Medulla oblongata (tissue), 1 donor: ENCODE measurements around the gene COL8A2.

Experiments
- DNase-seq: peaks from one replicate; pipeline ENCODE4 v3.0.0-alpha.2; 2015; ENCODE audit errors: extremely low spot score

Gene COL8A2

GRCh38 chr1:36157973-36158826 is 33.2 kb upstream of the COL8A2 start:
- DNase-seq = peak; percentile 79

- peak; percentile 58 for DNase-seq
These were observed 32.3 kb upstream of the COL8A2 start for GRCh38 chr1:36157115-36157903.

GRCh38 chr1:36156329-36157114 is 31.5 kb upstream of the COL8A2 start:
- DNase-seq = peak; percentile 88

- DNase-seq = peak; percentile 92
These were observed 30.6 kb upstream of the COL8A2 start, which contains the start of gene MAP7D1 for GRCh38 chr1:36155408-36156328. Gene MAP7D1 (plus strand): TSS chr1:36156160. CDS start chr1:36156418, 258 bp downstream.

- DNase-seq = no peak
These were observed 29.9 kb upstream of the COL8A2 start for GRCh38 chr1:36154765-36155407.

GRCh38 chr1:36154335-36154734 is 29.3 kb upstream of the COL8A2 start:
- no peak for DNase-seq

- DNase-seq = no peak
These were observed 28.5 kb upstream of the COL8A2 start for GRCh38 chr1:36153476-36153875.

GRCh38 chr1:36151845-36152203 is 26.8 kb upstream of the COL8A2 start:
- no peak for DNase-seq

- no peak for DNase-seq
These were observed 26.3 kb upstream of the COL8A2 start for GRCh38 chr1:36151134-36151844.

GRCh38 chr1:36150296-36151133 is 25.5 kb upstream of the COL8A2 start:
- peak; percentile 92 for DNase-seq

- no peak for DNase-seq
These were observed 24.9 kb upstream of the COL8A2 start for GRCh38 chr1:36149973-36150295.

GRCh38 chr1:36149237-36149972 is 24.4 kb upstream of the COL8A2 start, which contains the start of gene TRAPPC3:
Gene TRAPPC3 (minus strand): TSS chr1:36149486. CDS start chr1:36149378, 108 bp downstream.
- DNase-seq = peak; percentile 100

- no peak for DNase-seq
These were observed 23.8 kb upstream of the COL8A2 start for GRCh38 chr1:36148821-36149236.

GRCh38 chr1:36144413-36144812 is 19.4 kb upstream of the COL8A2 start:
- DNase-seq = no peak

- no peak for DNase-seq
These were observed 18.4 kb upstream of the COL8A2 start for GRCh38 chr1:36143424-36143823.

GRCh38 chr1:36142121-36142520 is 17.1 kb upstream of the COL8A2 start:
- DNase-seq = peak; percentile 71

- no peak for DNase-seq
These were observed 14.5 kb upstream of the COL8A2 start for GRCh38 chr1:36139521-36139920.

GRCh38 chr1:36137776-36138175 is 12.8 kb upstream of the COL8A2 start:
- no peak for DNase-seq
